NCI-H2196 treated with DMSO at 0.1 percent for 48 hours (cell line): Measurements from ENCODE around the gene RNPC3.

Source experiments
- DNase-seq: peaks from one replicate; lab custom pipeline; 2025; ENCODE audit not compliant: unreplicated experiment; lab: John Stamatoyannopoulos, UW

The RNPC3 gene, protein sequence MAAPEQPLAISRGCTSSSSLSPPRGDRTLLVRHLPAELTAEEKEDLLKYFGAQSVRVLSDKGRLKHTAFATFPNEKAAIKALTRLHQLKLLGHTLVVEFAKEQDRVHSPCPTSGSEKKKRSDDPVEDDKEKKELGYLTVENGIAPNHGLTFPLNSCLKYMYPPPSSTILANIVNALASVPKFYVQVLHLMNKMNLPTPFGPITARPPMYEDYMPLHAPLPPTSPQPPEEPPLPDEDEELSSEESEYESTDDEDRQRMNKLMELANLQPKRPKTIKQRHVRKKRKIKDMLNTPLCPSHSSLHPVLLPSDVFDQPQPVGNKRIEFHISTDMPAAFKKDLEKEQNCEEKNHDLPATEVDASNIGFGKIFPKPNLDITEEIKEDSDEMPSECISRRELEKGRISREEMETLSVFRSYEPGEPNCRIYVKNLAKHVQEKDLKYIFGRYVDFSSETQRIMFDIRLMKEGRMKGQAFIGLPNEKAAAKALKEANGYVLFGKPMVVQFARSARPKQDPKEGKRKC

DNA sequence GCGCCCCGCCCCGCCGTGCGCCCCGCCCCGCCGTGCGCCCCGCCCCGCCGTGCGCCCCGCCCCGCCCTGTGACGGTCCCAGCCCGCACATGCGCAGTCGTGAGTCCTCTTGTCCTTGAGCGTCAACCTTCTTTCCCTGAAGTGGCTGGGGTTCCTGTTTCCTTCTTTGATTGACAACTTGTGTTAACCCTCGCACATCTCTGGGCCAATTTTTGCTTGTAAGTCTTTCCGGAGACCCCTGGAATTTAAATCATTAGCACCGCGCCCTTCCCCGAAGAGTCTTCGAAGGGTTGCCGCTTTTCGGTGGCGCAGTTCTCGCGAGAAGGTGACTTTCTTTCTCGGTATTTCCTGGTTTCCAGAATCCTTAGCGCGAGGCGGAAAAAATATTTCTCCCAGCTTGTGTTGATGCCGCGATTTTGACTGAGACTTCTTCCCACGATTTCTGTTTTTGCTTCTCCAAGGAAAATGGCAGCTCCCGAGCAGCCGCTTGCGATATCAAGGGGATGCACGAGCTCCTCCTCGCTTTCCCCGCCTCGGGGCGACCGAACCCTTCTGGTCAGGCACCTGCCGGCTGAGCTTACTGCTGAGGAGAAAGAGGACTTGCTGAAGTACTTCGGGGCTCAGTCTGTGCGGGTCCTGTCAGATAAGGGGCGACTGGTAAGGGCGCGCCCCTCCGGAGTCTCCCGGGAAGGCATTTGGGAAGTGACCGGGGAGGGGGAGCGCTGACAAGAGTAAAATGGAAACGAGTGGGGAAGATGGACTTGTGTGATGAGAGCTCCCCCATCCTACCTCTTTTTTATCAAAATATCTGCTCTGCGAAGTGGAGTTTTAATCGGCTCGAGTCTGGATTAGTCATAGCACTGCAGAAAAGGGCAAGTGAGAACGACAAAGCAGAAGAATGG, at the start of gene RNPC3:
Gene RNPC3, plus strand, starts transcription at position 93 of the 901 bp plus-strand sequence. Its CDS starts 372 bp downstream, at position 465.
- peak; percentile 85 for DNase-seq

DNA sequence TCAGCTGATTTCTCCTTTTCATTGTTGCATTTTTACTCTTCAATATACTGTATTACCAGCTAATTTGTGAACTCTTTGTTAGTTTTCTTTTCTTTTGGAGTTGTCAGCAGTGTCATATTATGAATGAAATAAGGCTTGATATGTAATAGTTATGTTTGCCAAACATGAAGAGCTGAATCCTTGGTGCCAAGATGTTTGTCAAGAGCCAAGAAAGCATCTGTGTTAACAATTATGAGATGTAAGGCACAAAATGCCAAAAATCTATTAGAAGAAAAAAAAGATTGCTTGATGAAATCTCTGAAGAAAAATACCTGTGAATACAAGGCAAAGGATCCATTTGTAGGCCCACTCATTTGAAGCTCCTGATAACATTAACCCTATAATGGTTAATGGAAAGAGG, 48.4 kb upstream of the RNPC3 start:
- no peak for DNase-seq

DNA sequence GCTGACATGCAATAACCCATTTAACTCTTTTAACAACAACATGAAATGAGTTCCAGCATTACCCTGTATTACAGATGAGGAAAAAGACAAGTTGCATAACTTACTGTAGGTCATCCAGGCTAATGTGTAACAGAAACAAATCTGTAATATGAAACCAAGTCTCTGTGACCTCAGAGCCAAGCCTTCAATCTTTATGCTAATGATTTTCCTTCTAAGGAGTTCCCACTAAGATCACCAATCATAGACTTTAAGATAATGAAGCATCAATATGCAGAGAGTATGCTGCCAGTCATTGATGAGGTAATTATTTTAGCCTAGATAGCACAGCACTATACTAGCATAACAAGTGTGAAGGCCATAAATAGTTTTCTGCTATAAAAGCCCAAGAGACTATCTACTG, 35.6 kb upstream of the RNPC3 start:
- DNase-seq, result no peak

DNA sequence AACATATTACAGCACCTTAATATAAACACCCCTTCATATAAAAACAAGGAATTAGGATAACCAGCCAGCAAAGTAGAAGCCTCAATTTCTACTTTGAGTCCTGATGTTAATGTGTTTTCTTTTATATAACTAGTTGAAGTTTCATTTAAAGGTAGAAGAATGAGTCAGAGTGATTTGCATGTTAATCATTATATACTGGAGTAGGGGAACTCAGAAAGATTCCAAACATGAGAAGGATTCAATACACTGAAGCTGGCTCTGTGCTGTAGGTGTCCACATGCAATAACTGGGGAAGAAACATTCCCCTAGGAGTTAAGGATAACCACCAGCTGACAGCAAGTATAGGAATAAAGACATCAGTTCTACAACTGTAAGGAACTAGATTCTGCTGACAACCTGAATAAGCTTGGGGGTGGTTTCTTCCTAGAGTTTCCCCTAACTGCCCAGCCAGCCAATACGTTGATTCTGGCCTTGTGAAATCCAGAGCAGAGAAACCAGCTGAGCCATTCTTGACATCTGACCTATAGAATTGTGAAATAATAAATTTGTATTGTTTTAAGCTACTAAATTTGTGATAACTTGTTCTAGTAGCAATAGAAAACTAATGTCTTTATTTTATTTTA, 33.4 kb upstream of the RNPC3 start:
- DNase-seq, result no peak

DNA sequence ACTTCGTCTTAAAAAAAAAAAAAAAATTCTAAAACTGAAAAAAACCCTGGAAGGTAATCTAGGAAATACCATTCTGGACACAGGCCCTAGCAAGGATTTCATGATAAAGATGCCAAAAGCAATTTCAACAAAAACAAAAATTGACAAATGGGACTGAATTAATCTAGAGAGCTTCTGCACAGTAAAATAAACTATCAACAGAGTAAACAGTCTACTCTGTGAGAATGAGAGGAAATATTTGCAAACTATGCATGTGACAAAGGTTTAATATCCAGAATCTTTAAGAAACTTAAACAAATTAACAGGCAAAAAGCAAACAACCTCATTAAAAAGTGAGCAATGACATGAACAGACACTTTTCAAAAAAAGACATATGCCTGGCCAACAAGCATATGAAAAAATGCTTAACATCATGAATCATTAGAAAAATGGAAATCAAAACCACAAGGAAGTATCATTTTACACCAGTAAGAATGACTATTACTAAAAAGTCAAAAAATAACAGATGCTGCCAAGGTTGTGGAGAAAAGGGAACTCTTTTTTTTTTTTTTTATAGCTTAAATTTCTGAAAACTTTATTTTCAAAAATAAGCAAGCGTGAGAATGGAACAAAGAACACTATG, 29.4 kb upstream of the RNPC3 start:
- no peak for DNase-seq

DNA sequence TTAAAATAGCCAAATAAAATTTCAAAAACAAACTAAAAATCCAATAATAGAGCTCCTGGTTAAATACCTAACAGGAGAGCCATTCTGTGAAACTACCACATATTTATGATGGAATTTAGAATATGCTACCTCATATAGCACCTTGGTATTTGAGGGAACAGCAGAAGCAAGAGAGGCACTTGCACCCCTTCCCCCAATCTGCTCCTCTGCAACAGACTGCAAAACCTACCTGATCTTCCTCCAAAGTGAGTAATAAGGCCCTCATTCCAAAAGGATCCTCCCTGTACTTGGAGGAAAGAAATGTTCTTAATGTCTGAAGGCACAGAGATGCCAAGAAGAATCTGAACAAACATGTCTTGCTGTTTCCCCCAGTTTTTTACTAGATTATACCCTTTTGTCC, 28.1 kb upstream of the RNPC3 start:
- no peak for DNase-seq

DNA sequence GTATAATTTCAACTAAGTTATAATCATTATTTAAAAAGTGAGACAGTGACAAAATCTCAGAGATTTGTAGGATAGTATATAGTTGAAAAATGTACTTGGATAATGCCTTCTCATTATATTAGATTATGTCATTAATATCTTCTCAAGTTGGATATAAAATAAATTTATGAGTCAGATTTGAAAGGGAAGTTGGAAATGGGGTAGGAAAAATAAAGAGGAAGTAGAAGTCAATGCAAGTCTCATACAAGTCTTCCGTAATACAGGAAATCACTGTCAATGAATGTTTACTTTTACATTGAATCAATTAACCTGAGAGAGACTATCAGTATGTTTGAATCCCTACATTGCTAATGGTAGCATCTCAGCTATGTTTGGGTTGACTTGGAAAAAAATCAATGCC, 16.2 kb upstream of the RNPC3 start:
- DNase-seq, result no peak

DNA sequence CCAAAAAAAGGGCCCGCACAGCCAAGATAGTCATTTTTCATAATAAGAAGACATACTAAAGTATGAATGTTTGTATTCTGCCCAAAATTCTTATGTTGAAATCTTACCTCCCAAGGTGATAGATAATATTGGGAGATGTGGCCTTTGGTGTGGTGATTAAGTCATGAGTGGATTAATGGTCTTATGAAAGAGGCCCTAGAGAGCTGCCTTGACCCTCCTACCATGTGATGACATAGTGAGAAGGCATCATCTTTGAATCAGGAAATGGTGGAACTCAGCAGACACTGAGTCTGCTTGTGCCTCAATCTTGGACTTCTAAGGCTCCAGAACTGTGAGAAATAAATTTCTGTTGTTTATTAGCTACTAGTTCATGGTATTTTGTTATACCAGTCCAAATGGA, 11.8 kb upstream of the RNPC3 start:
- no peak for DNase-seq

DNA sequence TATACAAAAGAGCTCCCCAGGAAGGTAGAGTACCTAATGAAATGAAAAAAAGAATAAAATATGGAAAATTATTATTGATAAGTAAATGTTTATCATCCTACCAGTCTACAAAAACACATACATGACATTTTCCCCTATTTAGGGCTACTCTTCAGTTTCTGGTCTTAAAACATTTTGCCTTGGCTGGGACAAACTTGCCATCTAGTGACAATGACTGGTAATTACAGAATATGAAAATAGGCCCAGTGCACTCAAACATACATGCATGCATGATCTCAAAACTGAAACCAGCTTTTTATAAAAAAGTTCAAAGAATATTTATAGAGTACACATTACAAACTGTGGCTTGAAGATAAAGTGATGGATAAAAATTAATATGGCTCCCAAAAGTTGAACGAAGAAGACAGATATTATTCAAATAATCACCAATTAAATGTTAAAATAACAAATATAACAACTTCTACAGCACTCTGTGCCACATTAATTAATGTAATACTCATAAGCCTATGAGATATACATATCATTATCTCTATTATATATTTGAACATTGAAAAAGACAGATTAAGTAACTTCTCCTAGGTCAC, 10.5 kb upstream of the RNPC3 start:
- DNase-seq, result peak; percentile 19

DNA sequence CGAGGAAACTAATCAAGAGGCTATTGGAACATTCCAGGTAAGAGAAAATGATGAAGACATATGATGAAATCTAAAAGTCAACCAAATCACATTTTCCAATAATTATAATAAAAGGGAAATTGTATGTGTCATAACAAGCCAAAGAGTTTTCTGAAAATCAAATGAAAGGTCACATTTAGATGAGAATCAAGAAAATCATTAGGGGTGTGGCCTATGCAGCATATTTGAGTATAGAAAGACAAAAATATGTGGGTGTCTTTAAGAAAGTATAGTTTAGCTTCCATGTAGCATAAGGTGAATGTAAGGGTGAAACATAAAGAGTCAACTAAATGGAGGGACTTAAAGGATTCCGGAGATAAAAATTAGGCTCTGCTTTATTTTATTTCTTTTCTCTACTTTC, 9.2 kb upstream of the RNPC3 start:
- no peak for DNase-seq

DNA sequence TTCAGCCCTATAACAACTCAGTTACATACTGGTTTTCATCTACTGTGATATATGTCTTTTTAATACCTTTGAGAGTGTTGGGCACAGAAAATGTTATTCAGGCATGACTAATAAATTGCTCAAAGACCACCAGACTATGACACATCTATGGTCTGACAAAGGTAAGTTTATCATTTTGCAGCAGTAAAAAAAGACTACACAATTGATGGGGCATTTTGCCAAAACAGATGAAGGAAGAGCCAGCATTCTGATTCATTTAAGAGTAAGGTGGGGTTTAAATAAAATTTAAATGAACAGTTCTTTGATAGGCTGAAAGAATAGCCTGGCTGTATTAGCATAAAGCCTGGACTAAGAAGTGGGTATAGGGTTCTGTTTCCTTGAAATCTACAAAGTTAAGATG, 8.8 kb upstream of the RNPC3 start:
- no peak for DNase-seq

DNA sequence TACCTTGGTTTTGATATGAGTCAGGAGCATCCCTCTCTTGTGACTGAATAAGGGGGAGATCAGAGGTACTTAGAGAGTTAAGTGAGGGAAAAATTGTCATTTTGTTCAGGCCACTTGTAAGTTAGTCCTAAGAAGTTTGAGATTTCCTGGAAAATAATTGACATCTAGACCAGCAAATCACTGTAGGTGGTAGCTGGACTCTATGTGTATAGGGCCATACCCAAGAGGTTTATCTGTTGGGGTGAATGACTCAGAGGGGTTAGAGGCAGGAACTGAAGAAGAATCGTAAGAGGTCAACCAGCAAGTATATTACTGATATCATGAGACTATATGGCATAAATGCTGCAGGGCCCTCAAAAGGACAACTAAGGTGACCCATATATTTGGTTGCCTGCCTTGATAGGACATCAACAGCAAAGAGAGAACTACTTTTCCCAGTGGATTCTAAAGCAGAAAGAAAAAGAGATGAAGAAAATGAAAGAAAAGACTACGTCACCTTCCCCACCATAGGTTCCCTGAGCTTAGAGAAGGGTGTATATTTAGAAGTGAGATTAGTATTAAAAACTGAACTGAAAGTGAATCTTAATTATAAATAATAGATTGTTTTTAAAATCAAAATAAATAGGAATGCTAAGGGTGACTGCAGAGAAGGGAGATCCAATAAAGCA, 8.0 kb upstream of the RNPC3 start:
- no peak for DNase-seq

DNA sequence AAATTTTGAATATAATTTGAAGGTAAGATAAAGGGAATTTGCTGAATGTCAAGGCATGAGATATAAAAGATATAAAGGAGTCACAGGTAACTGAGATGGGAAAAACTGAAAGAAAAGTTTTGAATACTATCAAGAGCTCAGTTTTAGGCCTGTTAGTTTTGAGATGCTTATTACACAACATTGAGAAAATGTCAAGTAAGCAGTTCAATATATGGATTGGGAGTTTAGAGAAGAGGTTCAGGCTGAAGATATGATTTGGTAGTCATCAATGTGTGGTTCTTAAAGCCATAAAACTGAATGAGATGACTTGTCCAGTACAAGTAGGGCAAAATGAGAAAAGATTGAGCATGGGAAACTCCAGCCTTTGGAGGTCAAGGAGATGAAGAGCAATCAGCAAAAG, 4.7 kb upstream of the RNPC3 start:
- DNase-seq, result no peak

DNA sequence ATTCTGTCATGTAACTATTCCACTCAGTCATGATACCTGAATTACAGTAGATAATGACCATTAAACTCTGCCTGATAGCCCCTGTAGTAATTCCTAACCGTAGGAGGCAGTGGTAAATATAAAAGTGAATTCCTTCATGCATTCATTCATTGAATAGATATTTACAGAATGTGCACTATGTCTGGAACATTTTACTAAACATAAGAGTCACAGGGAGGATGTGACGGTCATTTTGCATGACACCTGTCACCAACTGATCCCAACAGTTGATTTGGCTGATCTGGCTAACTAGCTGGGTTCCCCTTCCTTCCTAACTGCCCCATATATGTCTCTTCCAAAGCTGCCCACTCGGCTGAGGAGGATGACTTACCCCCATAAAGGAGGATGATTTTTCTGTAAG, 2.2 kb upstream of the RNPC3 start:
- DNase-seq, result no peak

DNA sequence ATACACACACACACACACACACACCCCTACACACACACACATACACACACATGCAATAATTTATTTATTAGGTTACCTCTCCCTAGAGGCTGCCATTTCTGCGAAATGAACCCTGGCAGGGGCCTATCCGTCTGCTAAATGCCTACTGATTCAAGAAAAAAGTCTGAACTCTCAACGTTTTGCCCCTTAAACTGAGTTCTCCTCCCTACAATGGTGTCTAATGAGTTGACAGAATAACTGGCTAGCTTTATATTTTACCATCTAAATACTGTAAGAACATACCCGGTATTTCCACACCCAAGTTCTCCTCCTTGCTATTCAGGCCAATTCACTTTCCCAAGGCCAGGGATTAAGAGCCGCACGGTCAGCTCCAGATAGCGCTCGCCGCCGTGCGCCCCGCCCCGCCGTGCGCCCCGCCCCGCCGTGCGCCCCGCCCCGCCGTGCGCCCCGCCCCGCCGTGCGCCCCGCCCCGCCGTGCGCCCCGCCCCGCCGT, 339 bp upstream of the RNPC3 start:
- DNase-seq, result no peak

DNA sequence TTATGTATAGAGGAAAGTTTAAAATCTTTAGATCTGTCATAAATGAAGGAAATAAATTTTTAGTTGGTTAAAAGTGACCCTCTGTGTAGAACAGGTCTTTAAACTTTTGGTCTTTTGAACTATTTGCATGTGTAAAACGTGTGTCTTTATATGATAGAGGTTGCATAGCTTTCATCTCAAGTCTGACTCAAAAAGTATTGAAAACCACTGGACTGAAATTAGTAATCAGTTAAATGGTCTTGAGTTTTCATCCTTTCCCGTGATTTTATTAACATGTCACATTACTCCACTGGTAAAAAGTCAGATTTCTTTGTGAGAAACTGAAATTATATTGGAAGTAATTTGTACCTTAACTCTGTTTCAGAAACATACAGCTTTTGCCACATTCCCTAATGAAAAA, 1.8 kb downstream of the RNPC3 start:
- DNase-seq, result no peak

DNA sequence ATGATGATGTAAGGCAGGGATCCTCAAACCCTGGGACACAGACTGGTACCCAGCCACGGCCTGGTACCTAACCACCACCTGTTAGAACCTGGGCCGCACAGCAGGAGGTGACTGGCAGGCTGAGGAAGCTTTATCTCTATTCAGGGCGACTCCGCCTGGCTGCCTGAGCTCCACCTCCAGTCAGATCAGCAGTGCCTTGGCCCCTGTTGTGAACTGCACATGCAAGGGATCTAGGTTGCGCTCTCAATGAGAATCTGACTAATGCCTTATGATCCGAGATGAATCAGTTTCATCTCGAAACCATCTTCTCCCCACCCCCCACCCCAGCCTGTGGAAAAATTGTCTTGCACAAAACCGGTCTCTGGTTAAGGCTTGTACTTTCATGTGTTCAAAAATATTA, 4.2 kb downstream of the RNPC3 start:
- no peak for DNase-seq

DNA sequence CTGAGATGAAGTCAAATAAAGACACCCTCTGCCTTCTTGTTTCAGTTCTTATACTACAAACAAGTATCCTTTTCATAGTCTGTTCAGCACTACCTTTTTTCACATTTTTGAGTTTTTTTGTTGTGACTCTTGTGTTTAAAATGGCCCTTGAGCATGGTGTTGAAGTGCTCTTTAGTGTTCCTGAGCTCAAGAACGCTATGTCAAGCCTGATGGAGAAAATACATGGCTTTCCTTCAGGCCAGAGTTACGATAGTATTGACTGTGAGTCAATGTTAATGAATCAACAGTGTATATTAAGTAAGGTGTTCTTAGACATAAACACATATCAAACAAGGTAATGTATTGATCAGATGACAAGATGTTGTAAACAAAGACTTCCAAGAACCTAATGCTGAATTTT, 12.7 kb downstream of the RNPC3 start:
- no peak for DNase-seq

DNA sequence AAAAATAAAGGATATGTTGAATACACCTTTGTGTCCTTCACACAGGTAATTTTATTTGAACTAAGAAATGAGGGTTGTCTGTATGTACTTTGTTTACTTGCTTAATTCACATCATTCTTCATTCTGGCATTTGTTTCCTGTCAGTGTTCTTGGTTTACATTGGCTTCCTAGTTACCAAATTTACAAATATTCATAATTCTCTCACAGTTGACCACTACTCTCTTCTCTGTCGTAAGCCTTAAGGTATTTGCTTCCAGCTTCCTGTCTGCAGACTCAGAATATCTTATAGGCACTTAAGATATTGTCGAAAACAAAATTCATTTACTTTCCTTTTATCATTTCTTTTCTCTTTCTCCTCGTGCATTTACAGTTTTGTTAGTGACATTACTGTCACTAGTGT, 15.9 kb downstream of the RNPC3 start:
- no peak for DNase-seq

DNA sequence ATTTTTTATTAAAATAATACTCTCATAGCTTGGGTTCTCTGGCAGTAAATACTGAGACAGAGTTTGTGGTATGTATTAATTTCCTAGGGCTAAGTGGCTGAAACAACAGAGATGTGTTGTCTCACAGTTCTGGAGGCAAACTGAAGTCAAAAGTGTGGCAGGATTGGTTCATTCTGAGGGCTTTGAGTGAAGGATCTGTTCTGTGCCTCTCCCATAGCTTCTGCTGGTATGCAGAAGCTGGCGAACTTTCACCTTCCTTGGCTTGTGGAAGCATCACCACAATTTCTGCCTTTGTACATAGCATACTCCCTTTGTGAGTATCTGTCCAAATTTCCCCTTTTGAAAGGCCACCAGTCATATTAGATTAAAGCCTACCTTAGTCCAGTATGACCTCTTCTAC, 21.0 kb downstream of the RNPC3 start:
- no peak for DNase-seq
